ENCODE measurements around the gene SEZ6L.
"Not testable (repeated sequence)": the region's sequence is repeated elsewhere in the genome, so short reads cannot be mapped to it uniquely, and the experiment has no call there.

SEZ6L gene

GRCh38 chr22:26383968-26384556, 214.8 kb downstream of the SEZ6L start:
- no peak for DNase-seq (ENCODE audit: low read depth)

GRCh38 chr22:26385164-26385563, 215.9 kb downstream of the SEZ6L start:
- no peak for DNase-seq (ENCODE audit: low read depth)

DNA sequence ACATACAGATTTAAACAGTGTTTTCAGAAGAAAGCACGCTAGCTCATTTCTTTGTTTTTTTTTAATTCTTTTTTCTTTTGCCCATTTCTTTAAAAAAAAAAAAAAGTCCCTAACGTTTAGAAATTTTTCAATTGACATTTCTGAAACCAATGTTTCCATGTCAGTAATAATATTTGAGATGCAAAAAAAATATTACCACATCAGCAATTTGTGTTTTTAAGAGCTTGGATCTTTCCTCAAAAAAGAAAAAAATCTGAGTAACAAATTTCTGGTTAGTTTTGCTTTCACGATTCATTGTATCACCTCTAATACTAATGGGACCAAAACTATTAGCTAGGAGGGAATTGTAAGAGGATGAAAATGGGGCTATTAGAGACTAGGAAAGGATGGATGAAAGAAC, 219.9 kb downstream of the SEZ6L start:
- no peak for DNase-seq (ENCODE audit: low read depth)

- no peak for DNase-seq (ENCODE audit: low read depth)
Observed at GRCh38 chr22:26391091-26391490, 221.8 kb downstream of the SEZ6L start.

- no peak for DNase-seq (ENCODE audit: low read depth)
Observed at GRCh38 chr22:26391623-26392022, 222.4 kb downstream of the SEZ6L start.

DNA sequence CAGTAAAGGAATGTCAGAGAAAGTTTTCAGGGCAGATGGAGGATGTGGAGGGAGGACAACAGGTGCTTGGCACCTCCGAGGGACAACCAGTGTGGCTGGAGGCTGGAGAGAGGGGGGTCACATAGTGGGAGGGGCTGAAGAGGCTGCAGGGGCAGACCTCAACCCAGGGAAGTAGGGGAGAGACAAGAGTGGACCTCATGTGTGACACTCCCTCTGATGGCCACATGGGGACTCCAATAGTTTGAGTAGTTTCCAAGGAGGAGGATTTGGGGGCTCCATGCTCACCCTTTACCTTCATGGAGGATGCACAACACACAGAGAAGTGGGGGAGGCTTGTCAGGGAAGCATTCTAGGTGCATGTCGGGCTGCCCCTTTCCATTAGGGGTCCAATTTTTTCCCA, 224.7 kb downstream of the SEZ6L start:
- DNase-seq (ENCODE audit: low read depth) = no peak

- no peak for DNase-seq (ENCODE audit: low read depth)
Observed at GRCh38 chr22:26394777-26395176, 225.5 kb downstream of the SEZ6L start.

GRCh38 chr22:26395926-26396325, 226.7 kb downstream of the SEZ6L start:
- no peak for DNase-seq (ENCODE audit: low read depth)

GRCh38 chr22:26398741-26399153, 229.5 kb downstream of the SEZ6L start:
- peak; percentile 80 for DNase-seq (ENCODE audit: low read depth)

DNA sequence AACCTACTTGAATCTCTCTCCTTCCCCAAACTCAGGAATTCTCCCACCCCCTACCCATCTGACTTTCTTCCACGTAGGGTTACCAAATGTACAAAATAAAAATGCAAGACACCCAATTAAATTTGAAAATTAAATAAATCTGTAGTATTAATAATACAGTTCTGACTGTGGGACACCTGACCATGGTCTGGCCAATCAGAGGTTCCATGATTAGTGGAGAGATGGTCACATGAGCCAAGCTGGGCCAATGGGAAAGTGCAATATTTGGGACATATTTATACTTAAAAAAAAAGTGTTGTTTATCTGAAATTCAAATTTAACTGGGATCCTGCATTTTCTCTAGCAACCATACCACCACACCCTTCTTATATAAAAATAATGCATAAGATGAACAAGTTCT, 230.0 kb downstream of the SEZ6L start:
- no peak for DNase-seq (ENCODE audit: low read depth)

DNA sequence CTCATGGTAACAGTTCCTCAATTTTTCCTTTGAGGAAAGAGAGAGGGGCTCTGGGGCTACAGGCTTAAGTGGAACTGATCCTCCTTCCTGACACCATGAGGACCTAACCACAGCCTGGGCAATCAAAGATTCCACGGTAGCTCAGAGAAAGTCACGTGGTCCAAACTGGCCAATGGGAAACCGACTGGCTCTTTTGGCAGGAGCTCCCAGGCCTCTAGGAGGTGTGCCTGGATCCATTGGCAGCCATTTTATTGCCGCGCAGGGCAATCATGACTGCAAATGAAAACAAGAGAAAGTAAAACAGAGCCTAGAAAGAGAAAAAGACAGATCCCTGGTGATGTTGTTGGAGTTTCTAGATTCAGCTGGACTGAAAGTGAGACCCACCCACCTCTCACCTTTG, 232.5 kb downstream of the SEZ6L start:
- DNase-seq (ENCODE audit: low read depth) = no peak

DNA sequence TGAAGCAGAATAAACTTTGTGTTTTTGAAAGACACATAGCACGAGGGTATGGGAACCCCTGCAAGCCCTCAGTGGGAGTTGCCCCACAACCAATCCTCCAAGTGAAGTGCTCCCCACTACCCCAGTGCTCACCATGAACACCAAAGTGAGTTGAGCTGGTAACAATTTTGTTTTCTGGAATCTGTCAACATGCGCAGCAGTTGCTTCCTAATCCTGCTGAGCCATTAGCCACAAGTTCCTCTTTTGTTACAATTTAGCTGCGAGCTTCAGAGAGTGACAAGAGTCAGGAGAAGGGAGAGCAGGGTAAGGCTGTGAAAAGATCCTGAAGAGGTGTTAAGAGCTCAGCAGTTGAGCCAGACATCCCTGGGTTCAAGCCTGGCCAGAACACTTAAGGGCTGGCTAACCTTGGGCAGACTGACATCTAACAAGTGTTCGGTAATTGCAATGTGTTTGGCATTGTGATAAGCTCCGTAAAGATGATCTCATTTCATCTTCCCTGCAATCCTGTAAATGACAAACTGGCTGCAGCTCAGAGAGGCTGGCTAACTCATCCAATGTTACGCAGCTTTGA, 235.7 kb downstream of the SEZ6L start:
- DNase-seq (ENCODE audit: low read depth) = no peak

DNA sequence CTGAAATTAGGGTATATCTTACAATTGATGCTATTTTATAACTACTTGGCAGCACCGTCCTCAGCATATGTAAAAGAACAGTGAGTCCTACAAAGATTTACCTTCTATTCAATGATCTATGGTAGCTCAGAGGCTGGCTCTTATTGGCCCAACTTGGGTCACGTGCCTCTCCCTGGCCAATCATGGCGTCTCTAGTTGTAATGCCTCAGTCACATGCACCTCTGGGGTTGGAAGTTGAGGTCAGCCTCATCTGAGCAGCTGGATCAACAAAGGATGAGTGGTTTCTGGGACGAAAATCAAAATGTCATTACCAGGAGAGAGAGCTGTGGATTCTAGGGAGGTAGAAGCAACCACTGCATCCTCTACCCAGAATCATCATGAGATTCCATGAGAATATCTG, 236.9 kb downstream of the SEZ6L start:
- DNase-seq (ENCODE audit: low read depth) = peak; percentile 5

- not testable (repeated sequence) for DNase-seq (ENCODE audit: low read depth)
Observed at GRCh38 chr22:26408562-26409220, 239.4 kb downstream of the SEZ6L start.

DNA sequence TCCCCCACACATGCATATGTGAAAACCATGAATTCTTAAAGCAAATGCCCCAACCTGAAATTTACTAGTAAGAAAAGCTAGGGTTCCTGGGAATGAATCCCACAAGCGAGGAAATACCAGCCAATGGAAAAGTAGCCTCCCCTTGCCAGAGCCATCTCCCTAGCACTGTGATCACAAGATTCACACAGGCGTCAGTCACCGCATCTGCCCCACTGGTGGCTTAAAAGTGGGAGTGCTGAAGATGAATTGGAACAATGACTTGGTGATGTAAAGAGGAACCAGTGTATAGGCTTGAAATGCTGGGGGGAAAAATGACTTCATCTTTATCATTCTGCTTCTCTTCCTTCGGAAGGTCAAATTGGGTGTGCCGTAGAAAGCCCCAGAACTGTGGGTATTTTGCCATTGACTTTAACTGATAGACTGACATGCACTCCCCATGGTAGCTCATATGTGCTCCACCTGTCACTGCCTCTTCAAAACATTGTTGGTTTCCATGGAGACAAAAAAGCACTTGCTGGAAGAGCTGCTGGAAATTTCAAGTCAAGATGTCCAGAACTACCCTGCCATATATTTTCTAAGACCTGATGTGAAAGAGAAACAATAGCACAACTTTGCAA, 240.6 kb downstream of the SEZ6L start:
- no peak for DNase-seq (ENCODE audit: low read depth)

GRCh38 chr22:26410386-26410785, 241.1 kb downstream of the SEZ6L start:
- no peak for DNase-seq (ENCODE audit: low read depth)

DNA sequence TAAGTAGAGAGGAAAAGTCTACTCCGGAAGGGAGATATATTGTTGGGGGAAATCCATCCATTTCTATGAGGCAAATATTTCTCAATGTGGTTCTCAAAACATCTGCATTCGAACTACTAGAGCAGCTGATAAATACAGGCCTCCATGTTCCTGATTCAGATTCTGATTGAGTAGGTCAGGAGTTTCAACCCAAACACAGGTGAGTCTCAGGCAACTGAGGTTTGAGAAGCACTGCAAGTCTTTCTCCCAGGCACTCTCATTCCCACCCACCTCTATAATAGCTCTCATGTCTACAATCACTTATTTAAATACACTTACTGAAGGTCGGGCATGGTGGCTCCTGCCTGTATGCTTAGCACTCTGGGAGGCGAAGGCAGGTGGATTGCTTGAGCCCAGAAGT, 245.1 kb downstream of the SEZ6L start:
- no peak for DNase-seq (ENCODE audit: low read depth)

GRCh38 chr22:26416256-26416655, 247.0 kb downstream of the SEZ6L start:
- DNase-seq (ENCODE audit: low read depth) = no peak

DNA sequence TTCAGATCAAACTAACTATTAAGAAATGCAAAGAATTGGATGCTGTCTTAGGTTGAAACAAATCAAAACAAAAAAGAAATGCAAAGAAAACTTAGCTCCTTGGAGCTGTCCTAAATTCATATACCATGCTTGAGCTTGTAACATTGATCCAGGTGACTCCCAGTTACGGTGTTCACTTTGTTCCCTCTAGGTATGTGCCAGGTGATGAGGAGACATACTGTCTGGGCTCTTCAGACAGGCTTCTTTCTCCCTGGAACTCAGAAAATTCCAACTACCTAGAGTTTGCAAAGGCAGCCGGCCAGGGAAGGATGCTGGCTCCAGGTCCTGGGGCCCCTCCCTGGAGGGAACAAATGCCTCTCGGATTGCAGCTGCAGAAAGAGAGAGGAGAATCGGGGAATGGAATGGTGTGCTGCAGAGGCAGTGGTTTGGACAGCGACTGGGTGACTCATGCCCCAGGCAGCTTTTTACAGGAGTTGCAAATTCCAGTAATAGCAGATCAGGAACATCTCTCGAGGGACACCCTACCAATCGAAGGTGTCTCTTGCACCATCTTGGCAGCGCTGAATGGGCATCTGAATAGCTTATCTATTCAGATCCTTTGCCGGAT, 247.5 kb downstream of the SEZ6L start:
- DNase-seq (ENCODE audit: low read depth) = peak; percentile 68

- DNase-seq (ENCODE audit: low read depth) = no peak
Observed at GRCh38 chr22:26417406-26417805, 248.1 kb downstream of the SEZ6L start.

- no peak for DNase-seq (ENCODE audit: low read depth)
Observed at GRCh38 chr22:26418620-26419019, 249.4 kb downstream of the SEZ6L start.

DNA sequence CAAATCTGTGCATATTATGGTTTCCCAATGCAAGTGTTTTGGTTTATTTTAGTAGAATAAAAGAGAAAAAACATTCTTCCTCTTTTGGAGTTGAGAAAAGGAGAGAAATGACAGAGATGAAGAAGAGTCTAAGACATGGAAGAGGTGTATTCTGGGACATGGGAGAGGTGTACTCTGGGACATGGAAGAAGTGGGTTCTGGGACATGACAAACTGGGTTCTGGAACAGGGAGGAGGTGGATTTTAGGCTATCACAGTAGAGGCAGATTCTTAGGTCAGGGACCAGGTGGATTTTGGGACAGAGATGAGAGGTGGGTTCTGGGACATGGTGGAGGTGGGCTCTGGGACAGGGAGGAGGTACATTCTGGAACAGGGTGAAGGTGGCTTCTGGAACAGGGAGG, 257.7 kb downstream of the SEZ6L start:
- no peak for DNase-seq (ENCODE audit: low read depth)
